Brain microvascular endothelial cell (primary cell): ENCODE data around the gene JAK3.

ENCODE experiments used
- DNase-seq: peaks from one replicate; pipeline ENCODE4 v3.0.0-alpha.2; 2020
- H3K27ac ChIP-seq: fragments of 250-450 bp; sonication (Bioruptor Pico); 2 replicates; pipeline ENCODE4 v1.5.1; 2020; ENCODE audit warnings: mild to moderate bottlenecking, moderate library complexity
- H3K27me3 ChIP-seq: fragments of 250-450 bp; sonication (Bioruptor Pico); replicated peaks from 2 replicates; pipeline ENCODE4 v1.5.1; 2020; ENCODE audit warnings: mild to moderate bottlenecking
- H3K36me3 ChIP-seq: fragments of 250-450 bp; sonication (Bioruptor Pico); replicated peaks from 2 replicates; pipeline ENCODE4 v1.5.1; 2020; ENCODE audit warnings: mild to moderate bottlenecking
- H3K4me3 ChIP-seq: 2 replicates; pipeline ENCODE4 v1.5.1; 2011; ENCODE audit warnings: low read depth, mild to moderate bottlenecking, control low read depth, low read length, moderate library complexity
- CTCF ChIP-seq: IDR thresholded peaks from 2 replicates; pipeline ENCODE4 v1.5.1; 2011; ENCODE audit warnings: low read depth, mild to moderate bottlenecking, moderate library complexity, low read length, control low read depth, inconsistent platforms; ENCODE audit errors: missing control alignments
- in situ Hi-C: cut with HindIII; loops from 2 replicates; pipeline ENCODE4 v1.10.0; 2017; ENCODE audit warnings: low sequenced_read_pairs, low pct_ligation_motif_present

Gene JAK3

DNA sequence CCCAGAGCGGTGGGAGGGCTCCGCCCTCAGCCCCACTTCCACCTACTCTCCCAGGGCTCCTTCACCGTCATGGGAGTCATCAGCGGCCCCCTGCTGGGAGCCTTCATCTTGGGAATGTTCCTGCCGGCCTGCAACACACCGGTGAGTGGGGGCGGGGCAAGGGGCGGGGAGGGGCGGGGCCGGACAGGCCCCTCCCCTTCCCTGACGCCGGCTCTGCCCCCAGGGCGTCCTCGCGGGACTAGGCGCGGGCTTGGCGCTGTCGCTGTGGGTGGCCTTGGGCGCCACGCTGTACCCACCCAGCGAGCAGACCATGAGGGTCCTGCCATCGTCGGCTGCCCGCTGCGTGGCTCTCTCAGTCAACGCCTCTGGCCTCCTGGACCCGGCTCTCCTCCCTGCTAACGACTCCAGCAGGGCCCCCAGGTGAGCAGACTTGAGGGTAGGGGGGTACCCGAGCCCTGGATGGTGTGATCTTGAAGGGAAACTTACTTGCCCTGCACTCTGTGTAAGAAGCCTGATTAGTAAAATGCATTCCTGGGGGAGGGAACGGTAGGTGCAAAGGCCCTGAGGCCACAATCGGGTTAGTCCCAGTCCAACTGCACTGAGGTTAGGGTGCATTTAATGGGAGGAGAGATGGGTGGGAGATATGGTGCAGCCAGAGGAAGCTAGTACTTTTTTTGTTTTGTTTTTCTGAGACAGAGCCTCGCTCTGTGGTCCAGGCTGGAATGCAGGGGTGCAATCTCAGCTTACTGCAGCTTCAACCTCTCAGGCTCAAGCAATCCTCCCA is 36.0 kb upstream of the JAK3 start:
- H3K27ac ChIP-seq, result no peak overlapping the region
- DNase-seq, result no peak
- H3K27me3 ChIP-seq, result no peaks in the 10 kb centered on the region
- TF ChIP-seq CTCF, result no peak
- H3K4me3 ChIP-seq, result no peak overlapping the region
- no peaks in the 10 kb centered on the region for H3K36me3 ChIP-seq
- in situ Hi-C loops, result no loop called here

GRCh38 chr19:17881701-17882100 is 33.9 kb upstream of the JAK3 start:
- H3K4me3 ChIP-seq, result no peak overlapping the region
- DNase-seq, result no peak
- in situ Hi-C loops, result no loop called here
- H3K27me3 ChIP-seq, result no peaks in the 10 kb centered on the region
- TF ChIP-seq CTCF, result no peak
- H3K36me3 ChIP-seq, result no peaks in the 10 kb centered on the region
- H3K27ac ChIP-seq, result no peak overlapping the region

GRCh38 chr19:17879466-17879865 is 31.7 kb upstream of the JAK3 start:
- Histone ChIP-seq H3K27me3 (no peaks in the 10 kb centered on the region), H3K27ac (no peak overlapping the region), H3K4me3 (no peak overlapping the region), H3K36me3 (no peaks in the 10 kb centered on the region)
- TF ChIP-seq CTCF, result no peak
- no peak for DNase-seq
- in situ Hi-C loops, result no loop called here

DNA sequence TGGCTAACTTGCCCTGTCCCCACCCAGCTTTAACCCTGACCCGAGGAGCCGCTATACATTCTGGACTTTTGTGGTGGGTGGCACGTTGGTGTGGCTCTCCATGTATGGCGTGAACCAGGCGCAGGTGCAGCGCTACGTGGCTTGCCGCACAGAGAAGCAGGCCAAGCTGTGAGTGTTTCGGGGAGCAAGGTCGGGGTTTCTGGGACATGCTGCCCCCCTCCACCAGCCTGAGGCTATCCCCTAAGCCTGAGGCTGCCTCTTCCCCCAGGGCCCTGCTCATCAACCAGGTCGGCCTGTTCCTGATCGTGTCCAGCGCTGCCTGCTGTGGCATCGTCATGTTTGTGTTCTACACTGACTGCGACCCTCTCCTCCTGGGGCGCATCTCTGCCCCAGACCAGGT is 29.9 kb upstream of the JAK3 start:
- H3K27me3 ChIP-seq, result peaks cover 13% of the 10 kb centered on the region
- no peaks in the 10 kb centered on the region for H3K36me3 ChIP-seq
- no peak for DNase-seq
- H3K27ac ChIP-seq, result no peak overlapping the region
- TF ChIP-seq CTCF, result no peak
- in situ Hi-C loops, result no loop called here
- no peak overlapping the region for H3K4me3 ChIP-seq

DNA sequence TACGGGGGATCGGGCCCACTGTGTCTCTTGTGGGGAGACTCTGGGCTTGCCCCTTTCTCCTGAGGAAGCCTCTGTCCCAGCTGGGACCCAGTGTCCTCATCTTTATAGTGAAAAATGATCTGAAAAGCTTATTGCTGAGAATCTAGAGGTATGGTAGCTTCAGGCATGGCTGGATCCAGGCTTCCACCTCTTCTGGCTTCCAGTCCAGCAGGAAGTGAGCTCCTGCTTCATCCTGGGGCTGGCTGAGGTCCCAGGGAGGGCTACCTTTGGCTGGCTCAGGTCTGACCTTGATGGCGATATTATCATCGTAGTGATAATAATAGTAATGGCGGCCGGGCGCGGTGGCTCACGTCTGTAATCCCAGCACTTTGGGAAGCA is 27.0 kb upstream of the JAK3 start:
- Histone ChIP-seq H3K36me3 (no peaks in the 10 kb centered on the region), H3K27ac (no peak overlapping the region), H3K27me3 (peaks cover 38% of the 10 kb centered on the region), H3K4me3 (no peak overlapping the region)
- no peak for TF ChIP-seq CTCF
- in situ Hi-C loops, result no loop called here
- no peak for DNase-seq
